ENCODE measurements around the gene MFRP. TPM values are rescaled to one million over a fixed set of nuclear protein-coding genes. Genes with fewer than 3 reads are reported as not detected.

The MFRP gene
- total and polyA plus RNA-seq, 9 of the 15 experiments (the other 6 are each of a cell fraction or from before 2014, with no cell fraction given): not detected

DNA sequence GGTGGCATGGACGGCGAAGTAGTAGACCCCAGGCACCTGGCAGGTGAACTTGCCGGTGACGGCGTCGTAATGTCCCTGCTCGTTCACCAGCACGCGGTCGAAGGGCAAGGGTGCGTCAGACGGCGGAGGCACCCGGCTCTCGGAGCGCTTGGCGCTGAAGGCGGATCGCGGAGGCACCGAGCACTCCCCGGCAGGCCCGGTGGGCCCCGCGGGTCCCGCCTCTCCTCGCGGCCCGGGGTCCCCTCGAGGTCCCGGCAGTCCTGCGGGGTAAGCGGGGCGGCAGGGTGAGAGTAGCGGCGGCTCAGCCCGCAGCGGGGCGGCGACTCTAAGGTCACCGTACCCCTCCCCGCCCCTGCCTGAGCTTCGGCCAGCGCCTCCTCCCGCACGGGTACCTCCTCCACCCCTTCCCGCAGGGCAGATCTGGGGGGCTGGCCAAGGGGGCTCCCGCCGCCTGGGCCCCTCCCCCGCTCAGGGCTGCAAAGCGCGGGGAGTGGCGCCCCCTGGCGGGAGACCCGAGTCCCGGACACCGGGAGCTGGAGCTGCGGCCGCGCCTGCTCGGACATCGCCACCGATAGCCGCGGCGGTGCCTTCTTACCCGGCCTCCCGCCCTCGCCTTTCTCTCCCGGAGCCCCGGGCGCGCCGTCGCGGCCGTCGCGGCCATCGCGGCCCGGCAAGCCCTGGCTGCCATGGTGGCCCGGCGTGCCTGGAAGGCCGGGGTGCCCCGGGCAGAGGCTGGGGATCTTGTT, 6.7 kb downstream of the MFRP start (continued):
- TF ChIP-seq CTCFL (IDR thresholded peaks at IDR 0.05; ENCODE audit: borderline replicate concordance, insufficient read depth, low read depth, low read length, poor library complexity, severe bottlenecking) (peak; percentile 96), MEF2A (IDR thresholded peaks at IDR 0.05; ENCODE audit: control insufficient read depth, low read depth, low read length) (no peak), PCBP1 (IDR thresholded peaks at IDR 0.05; ENCODE audit: low read depth, low read length, poor library complexity, severe bottlenecking) (peak; percentile 77), ZFX (CRISPR knock-in tag; IDR thresholded peaks at IDR 0.05) (peak; percentile 58), NRF1 (conservative IDR thresholded peaks at IDR 0.05 in 1 of 2, IDR thresholded peaks at IDR 0.05 in 1 of 2) (peak; percentile 71 to 77), HNRNPH1 (optimal IDR thresholded peaks at IDR 0.05; ENCODE audit: low read depth, low read length) (no peak), BCOR (IDR thresholded peaks at IDR 0.05) (peak; percentile 59), CTCF (IDR thresholded peaks at IDR 0.05 in 2 of 3, conservative IDR thresholded peaks at IDR 0.05 in 1 of 3; ENCODE audit: insufficient read depth in 2 of 3, low read depth in 1 of 3, low read length in 3 of 3) (peak; percentile 87 to 90 (median 87)), GATAD2A (IDR thresholded peaks at IDR 0.05) (peak; percentile 92), ELF1 (tag; IDR thresholded peaks at IDR 0.05) (no peak), CCAR2 (IDR thresholded peaks at IDR 0.05; ENCODE audit: low read depth, low read length) (no peak), ETV5 (CRISPR knock-in tag; IDR thresholded peaks at IDR 0.05; ENCODE audit: low read depth) (peak; percentile 62; the same call in 1 of the 2 replicates), ATF7 (IDR thresholded peaks at IDR 0.05) (peak; percentile 58), CXXC5 (CRISPR knock-in tag; IDR thresholded peaks at IDR 0.05) (peak; percentile 82), RFX7 (CRISPR knock-in tag; IDR thresholded peaks at IDR 0.05) (no peak), DPF2 (IDR thresholded peaks at IDR 0.05) (0 out of 2 replicates have a peak, but pooled peaks have one; percentile 25), MBD1 (CRISPR knock-in tag; IDR thresholded peaks at IDR 0.05) (peak; percentile 31; the same call in 1 of the 2 replicates), HDAC8 (tag; IDR thresholded peaks at IDR 0.05) (0 out of 2 replicates have a peak, but pooled peaks have one; percentile 38)
- TF ChIP-seq, protein P1, sequence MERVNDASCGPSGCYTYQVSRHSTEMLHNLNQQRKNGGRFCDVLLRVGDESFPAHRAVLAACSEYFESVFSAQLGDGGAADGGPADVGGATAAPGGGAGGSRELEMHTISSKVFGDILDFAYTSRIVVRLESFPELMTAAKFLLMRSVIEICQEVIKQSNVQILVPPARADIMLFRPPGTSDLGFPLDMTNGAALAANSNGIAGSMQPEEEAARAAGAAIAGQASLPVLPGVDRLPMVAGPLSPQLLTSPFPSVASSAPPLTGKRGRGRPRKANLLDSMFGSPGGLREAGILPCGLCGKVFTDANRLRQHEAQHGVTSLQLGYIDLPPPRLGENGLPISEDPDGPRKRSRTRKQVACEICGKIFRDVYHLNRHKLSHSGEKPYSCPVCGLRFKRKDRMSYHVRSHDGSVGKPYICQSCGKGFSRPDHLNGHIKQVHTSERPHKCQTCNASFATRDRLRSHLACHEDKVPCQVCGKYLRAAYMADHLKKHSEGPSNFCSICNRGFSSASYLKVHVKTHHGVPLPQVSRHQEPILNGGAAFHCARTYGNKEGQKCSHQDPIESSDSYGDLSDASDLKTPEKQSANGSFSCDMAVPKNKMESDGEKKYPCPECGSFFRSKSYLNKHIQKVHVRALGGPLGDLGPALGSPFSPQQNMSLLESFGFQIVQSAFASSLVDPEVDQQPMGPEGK (CRISPR knock-in tag; IDR thresholded peaks at IDR 0.05; ENCODE audit: borderline replicate concordance): no peak
- TF ChIP-seq, protein P2, sequence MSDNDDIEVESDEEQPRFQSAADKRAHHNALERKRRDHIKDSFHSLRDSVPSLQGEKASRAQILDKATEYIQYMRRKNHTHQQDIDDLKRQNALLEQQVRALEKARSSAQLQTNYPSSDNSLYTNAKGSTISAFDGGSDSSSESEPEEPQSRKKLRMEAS (CRISPR knock-in tag; IDR thresholded peaks at IDR 0.05): peak; percentile 78

Data from K562 (cell line).